Lower lobe of right lung (tissue), 2 donors: ENCODE results near the gene C1S. TPM values are rescaled to one million over a fixed set of nuclear protein-coding genes. Genes with fewer than 3 reads are reported as not detected.

Source experiments
- ATAC-seq, 2 donors: fragments of 200-7000 bp; cut with Tn5 transposase; one replicate each; pipeline ENCODE4 v1.9.1; 2020 to 2022; ENCODE audit warnings: mild to moderate bottlenecking in 2 of 2, moderate library complexity in 2 of 2
- DNase-seq: peaks from one replicate; pipeline ENCODE4 v3.0.0-alpha.2; 2020
- H3K27ac ChIP-seq: fragments of 200-600 bp; one replicate; pipeline ENCODE4 v1.8.0; 2022
- H3K27me3 ChIP-seq: fragments of 200-600 bp; one replicate; pipeline ENCODE4 v1.8.0; 2022; ENCODE audit warnings: low read depth
- H3K36me3 ChIP-seq: fragments of 200-600 bp; one replicate; pipeline ENCODE4 v1.8.0; 2022; ENCODE audit warnings: mild to moderate bottlenecking
- H3K4me1 ChIP-seq: fragments of 200-600 bp; one replicate; pipeline ENCODE4 v1.8.0; 2022
- H3K4me3 ChIP-seq: fragments of 200-600 bp; one replicate; pipeline ENCODE4 v1.8.0; 2022; ENCODE audit warnings: mild to moderate bottlenecking
- H3K9me3 ChIP-seq: fragments of 200-600 bp; one replicate; pipeline ENCODE4 v1.8.0; 2022
- intact Hi-C: fragments of 100-400 bp; cut with DNase I; formaldehyde crosslinking; loops from one replicate; pipeline ENCODE4 v1.11.0; 2022
- total RNA-seq: library from RNA; stranded (reverse); fragmentation: NEBNext Ultra II Directional; extraction: Animal tissue kit (Norgen Biotek cat#: 25700); gene quantifications from one replicate; pipeline ENCODE4 v1.2.1, GENCODE V29; 2021
- TF ChIP-seq, protein P1 (sequence below): fragments of 200-600 bp; IDR thresholded peaks from one replicate; pipeline ENCODE4 v1.8.0; 2022; ENCODE audit warnings: antibody characterized with exemption, mild to moderate bottlenecking
- donor health status: DM: no; HTN: yes; CAD: no; lungs with severe emphysema.

C1S gene
- total RNA-seq, 1 donor from 2014 or later: 280 TPM

DNA sequence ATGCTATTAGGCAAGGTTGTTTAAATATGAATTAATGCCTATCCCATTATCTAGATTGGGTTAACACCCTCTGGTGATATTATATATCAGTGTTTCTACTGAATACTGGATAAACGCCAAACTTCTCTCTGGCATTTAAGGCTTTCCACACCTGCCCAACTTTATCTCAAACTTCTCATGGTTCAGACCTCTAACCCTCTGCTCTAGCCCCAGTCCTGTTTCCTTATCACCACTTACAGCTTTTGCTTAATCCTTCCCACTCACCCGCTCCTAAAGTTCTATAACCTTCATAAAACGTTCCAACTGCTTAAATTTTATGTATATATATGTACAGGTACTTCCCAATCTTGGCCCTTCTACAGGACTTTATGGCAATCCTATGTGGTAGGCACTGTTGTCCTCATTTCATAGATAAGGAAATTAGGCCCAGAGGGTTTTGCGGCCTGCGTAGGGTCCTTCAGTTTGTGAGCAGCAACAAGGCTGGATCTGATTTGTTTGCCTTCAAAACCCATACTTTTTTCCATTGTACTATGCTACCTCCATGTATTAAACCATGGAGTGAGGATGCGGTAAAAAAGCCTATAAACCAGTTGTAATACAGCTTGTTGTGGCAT, 43.5 kb upstream of the C1S start:
- intact Hi-C loops: no loop called here
- Histone ChIP-seq H3K4me1 (peaks cover 33% of the 10 kb centered on the region), H3K9me3 (no peaks in the 10 kb centered on the region), H3K27me3 (no peaks in the 10 kb centered on the region), H3K36me3 (peaks cover 27% of the 10 kb centered on the region), H3K27ac (peak overlapping the region; percentile 89), H3K4me3 (peak overlapping the region; percentile 72)
- ATAC-seq: no peak
- DNase-seq: no peak
- TF ChIP-seq, protein P1, sequence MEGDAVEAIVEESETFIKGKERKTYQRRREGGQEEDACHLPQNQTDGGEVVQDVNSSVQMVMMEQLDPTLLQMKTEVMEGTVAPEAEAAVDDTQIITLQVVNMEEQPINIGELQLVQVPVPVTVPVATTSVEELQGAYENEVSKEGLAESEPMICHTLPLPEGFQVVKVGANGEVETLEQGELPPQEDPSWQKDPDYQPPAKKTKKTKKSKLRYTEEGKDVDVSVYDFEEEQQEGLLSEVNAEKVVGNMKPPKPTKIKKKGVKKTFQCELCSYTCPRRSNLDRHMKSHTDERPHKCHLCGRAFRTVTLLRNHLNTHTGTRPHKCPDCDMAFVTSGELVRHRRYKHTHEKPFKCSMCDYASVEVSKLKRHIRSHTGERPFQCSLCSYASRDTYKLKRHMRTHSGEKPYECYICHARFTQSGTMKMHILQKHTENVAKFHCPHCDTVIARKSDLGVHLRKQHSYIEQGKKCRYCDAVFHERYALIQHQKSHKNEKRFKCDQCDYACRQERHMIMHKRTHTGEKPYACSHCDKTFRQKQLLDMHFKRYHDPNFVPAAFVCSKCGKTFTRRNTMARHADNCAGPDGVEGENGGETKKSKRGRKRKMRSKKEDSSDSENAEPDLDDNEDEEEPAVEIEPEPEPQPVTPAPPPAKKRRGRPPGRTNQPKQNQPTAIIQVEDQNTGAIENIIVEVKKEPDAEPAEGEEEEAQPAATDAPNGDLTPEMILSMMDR: no peak

DNA sequence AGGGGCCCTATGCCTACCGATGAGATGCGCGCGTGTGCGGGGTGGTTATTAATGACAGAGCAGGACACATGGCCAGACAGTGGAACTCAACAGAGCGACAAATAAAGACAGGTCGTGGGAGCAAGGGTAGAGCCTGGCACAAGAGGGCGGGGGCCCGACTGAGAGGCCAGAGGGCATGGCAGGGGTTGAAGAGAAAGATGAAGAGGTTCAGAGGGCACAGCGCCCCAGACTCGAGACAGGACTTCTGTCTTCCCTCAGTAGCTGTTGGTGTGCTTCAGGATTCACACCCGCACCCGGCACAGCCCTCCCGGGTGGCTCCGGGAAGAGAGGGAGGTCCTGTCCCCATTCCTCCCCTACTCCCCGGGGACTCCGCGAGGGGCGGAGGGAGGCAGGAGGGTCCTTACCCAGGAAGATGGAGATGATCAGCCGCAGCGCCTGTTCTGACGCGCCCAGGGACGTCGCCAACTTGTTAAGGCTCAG, 42.6 kb upstream of the C1S start:
- H3K4me1 ChIP-seq: peaks cover 33% of the 10 kb centered on the region
- peak overlapping the region; percentile 89 for H3K27ac ChIP-seq
- DNase-seq (no peak), ATAC-seq (peak; percentile 25 to 43)
- H3K36me3 ChIP-seq: peaks cover 25% of the 10 kb centered on the region
- TF ChIP-seq, protein P1: no peak
- H3K27me3 ChIP-seq: no peaks in the 10 kb centered on the region
- no peaks in the 10 kb centered on the region for H3K9me3 ChIP-seq
- intact Hi-C loops: no loop called here
- peak overlapping the region; percentile 72 for H3K4me3 ChIP-seq

DNA sequence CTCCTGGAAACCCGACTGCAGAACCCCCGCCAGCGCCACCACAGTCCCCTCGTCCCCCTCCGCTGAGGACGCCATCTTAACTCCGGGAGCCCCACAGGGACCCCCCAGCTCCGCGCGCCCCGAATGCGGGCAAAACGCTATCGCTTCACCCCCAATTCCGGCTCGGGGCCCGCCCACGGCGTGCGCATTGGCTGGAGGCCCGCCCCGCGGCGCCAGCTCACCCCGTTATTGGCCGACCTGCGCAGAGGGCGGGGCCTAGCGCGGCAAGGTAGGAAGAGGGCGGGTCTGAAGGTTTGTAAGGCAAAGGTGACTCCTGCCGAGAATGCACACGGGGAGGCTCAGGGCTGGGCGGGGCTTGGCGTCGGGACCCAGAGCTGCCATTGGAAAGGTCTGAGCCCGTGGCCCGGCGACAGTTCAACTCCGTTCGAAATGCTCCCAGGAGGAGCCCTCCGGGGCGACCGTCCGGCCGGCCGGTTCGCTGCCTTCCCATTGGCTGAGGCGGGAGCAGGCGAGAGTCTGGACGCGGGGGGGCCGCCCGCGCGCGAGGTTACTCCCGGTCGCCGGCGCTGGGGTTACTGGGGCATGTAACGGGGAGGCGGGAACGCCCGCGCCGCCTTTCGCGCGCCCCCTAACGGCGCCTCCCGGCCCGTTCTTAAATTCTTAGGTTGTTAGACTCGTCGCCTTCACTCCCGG, 42.0 kb upstream of the C1S start, which contains the start of gene LPCAT3:
LPCAT3 (minus strand) TSS at position 127 of the 693 bp plus-strand sequence; CDS start at position 75, 52 bp downstream.
- intact Hi-C loops: no loop called here
- ATAC-seq (peak; percentile 98), DNase-seq (peak; percentile 98)
- TF ChIP-seq, protein P1: peak; percentile 87
- no peaks in the 10 kb centered on the region for H3K9me3 ChIP-seq
- H3K4me1 ChIP-seq: peaks cover 33% of the 10 kb centered on the region
- no peaks in the 10 kb centered on the region for H3K27me3 ChIP-seq
- H3K36me3 ChIP-seq: peaks cover 20% of the 10 kb centered on the region
- H3K4me3 ChIP-seq: peak within 1 kb of the TSS; percentile 72
- H3K27ac ChIP-seq: peak within 1 kb of the TSS; percentile 89

DNA sequence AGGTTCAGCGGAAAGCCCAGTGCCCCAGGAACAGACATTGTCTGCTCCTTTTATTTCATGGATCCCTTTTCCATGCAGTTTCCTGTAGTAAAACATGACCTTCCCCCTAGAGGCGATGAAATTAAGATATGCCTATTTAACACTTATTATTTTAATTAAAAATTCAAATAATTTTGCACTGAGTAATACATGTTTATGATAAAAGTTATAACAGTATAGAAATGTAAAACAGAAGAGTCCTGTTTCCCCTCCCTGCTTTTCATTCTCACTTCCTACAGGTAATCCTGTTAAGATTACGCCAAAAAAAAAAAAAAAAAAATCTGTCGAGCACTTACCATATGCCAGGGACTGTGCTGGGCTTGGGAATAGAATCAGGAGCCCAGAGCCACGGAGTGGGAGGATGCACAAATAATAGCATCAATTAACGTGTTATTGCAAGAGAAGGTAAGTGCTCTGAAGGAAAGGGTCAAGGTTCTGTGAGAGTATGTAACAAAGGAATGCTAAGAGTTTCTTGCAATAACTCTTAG, 41.4 kb upstream of the C1S start:
- peaks cover 33% of the 10 kb centered on the region for H3K4me1 ChIP-seq
- intact Hi-C loops: no loop called here
- H3K27me3 ChIP-seq: no peaks in the 10 kb centered on the region
- TF ChIP-seq, protein P1: no peak
- peaks cover 15% of the 10 kb centered on the region for H3K36me3 ChIP-seq
- peak overlapping the region; percentile 89 for H3K27ac ChIP-seq
- DNase-seq (no peak), ATAC-seq (no peak)
- peak overlapping the region; percentile 72 for H3K4me3 ChIP-seq
- H3K9me3 ChIP-seq: no peaks in the 10 kb centered on the region

DNA sequence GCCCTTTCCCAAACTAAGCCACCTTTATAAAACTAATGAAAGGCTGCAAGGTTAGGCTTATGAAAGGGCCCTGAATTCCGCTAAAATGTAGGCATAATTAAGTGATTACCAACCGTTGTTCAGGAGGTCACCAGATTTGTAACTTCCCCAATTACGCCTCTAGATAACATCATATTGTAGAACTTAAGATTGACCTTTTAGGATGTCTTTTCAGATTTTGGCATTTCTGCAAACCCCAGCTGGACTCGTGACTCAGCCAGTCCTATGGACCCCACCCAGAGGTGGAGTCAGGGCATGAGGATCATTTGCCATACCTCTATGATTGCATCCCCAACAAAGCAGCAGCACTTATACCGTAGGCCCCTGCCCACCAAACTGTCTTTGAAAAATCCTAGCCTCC, 38.6 kb upstream of the C1S start:
- intact Hi-C loops: no loop called here
- H3K27me3 ChIP-seq: no peaks in the 10 kb centered on the region
- TF ChIP-seq, protein P1: no peak
- H3K4me3 ChIP-seq: no peak overlapping the region
- DNase-seq: no peak
- no peak overlapping the region for H3K27ac ChIP-seq
- no peak for ATAC-seq
- H3K4me1 ChIP-seq: peaks cover 16% of the 10 kb centered on the region
- H3K36me3 ChIP-seq: no peaks in the 10 kb centered on the region
- H3K9me3 ChIP-seq: no peaks in the 10 kb centered on the region
